ENCODE results near the gene BDKRB2. TPM values are rescaled to one million over a fixed set of nuclear protein-coding genes. Genes with fewer than 3 reads are reported as not detected.
A peak's percentile ranks its signal among the peaks of the same experiment; 100 is the strongest.

BDKRB2 gene
- total and polyA plus RNA-seq, 2 of the 4 experiments (the other 2 are of a cell fraction), result 60.9 to 73.1 TPM

- H2BK120ac ChIP-seq (ENCODE audit: low read depth, low read length), result peak overlapping the region; percentile 99
- peak overlapping the region; percentile 69 for H2AFZ ChIP-seq (replicated peaks; ENCODE audit: low read length, poor library complexity)
- H3K18ac ChIP-seq (ENCODE audit: low read depth, low read length), result peak overlapping the region; percentile 98
- H3K4me1 ChIP-seq (ENCODE audit: control insufficient read depth, insufficient read depth, low read length), result peaks cover 37% of the 10 kb centered on the region
- dilution Hi-C loops (cut with HindIII; ENCODE audit: low sequenced_read_pairs, unreplicated experiment), result no loop called here
- ChIA-PET POLR2A (ENCODE audit: unreplicated experiment) (interaction anchor here (0.6 to 1.4 kb wide), 4 partner anchors 14 to 91 kb away, joined by 3 to 5 read pairs (median 4); partner anchors contain the start of gene BDKRB1), CTCF (interaction anchor here (1.0 to 2.5 kb wide), 4 partner anchors 19 to 109 kb away, joined by 3 to 7 read pairs (median 5); no protein-coding TSS in a partner anchor)
- in situ Hi-C loops (cut with MboI; ENCODE audit: low sequenced_read_pairs), result no loop called here
- H3K23ac ChIP-seq (ENCODE audit: low read depth, low read length), result peak overlapping the region; percentile 95
- peak overlapping the region; percentile 99 for H2BK5ac ChIP-seq (ENCODE audit: low read depth, low read length, poor library complexity, severe bottlenecking)
- DNase-seq (peak; percentile 54), ATAC-seq (ENCODE audit: low read depth) (no peak)
- no peaks in the 10 kb centered on the region; a peak in 1 of 4 replicates for H3K79me1 ChIP-seq (ENCODE audit: low read depth in 1 of 2, low read length in 2 of 2)
- peak overlapping the region; percentile 97 for H2AK5ac ChIP-seq (ENCODE audit: low read depth, low read length)
- BruUV-seq (replicated peaks), result no TSS peak
- peak overlapping the region; percentile 84; the same call in 2 of the 3 replicates for H2BK15ac ChIP-seq (ENCODE audit: low read depth, low read length)
- H3K9ac ChIP-seq (ENCODE audit: low read depth, low read length), result peak overlapping the region; percentile 49; the same call in 1 of the 2 replicates
- no peaks in the 10 kb centered on the region for H4K20me1 ChIP-seq (ENCODE audit: insufficient read depth, low read length)
- H4K8ac ChIP-seq (ENCODE audit: low read depth in 2 of 2, low read length in 2 of 2), result peak overlapping the region; percentile 66 to 92
- no peak for TF ChIP-seq CTCF (conservative IDR thresholded peaks at IDR 0.05; ENCODE audit: low read depth, low read length)
- H3K14ac ChIP-seq (replicated peaks; ENCODE audit: low read depth, low read length), result peak overlapping the region; percentile 96
- no peaks in the 10 kb centered on the region for H3K9me3 ChIP-seq (ENCODE audit: control insufficient read depth, insufficient read depth, low read length)
- no peak overlapping the region for H3K4me3 ChIP-seq (ENCODE audit: insufficient read depth, low read depth, low read length)
- no peaks in the 10 kb centered on the region for H3K27me3 ChIP-seq (ENCODE audit: control insufficient read depth, insufficient read depth, low read length)
- peak overlapping the region; percentile 99 for H3K4ac ChIP-seq (ENCODE audit: low read depth, low read length)
- H3K27ac ChIP-seq (ENCODE audit: insufficient read depth, low read length), result peak overlapping the region; percentile 95
- peak overlapping the region; percentile 98 for H4K5ac ChIP-seq (ENCODE audit: low read depth, low read length)
- 90% methylated on average over 2 of the region's 10 CpGs; no CpG with 5 or more reads in 1 of the 2 experiments for WGBS, 2 experiments (ENCODE audit: extremely low coverage in 2 of 2, insufficient read length in 1 of 2)
- intact Hi-C loops (cut with micrococcal nuclease), result loop anchor here (5.0 kb wide), 1 partner anchor 44 kb away; no protein-coding TSS in a partner anchor
- peak overlapping the region; percentile 59; the same call in 1 of the 2 replicates for H3K56ac ChIP-seq (ENCODE audit: extremely low read depth, insufficient read depth, low read length)
- peak overlapping the region; percentile 99 for H2BK20ac ChIP-seq (ENCODE audit: low read depth, low read length)
- H3K36me3 ChIP-seq (ENCODE audit: control insufficient read depth, insufficient read depth, low read length), result no peaks in the 10 kb centered on the region
- H2AK9ac ChIP-seq (replicated peaks; ENCODE audit: low read depth, low read length, poor library complexity), result peak overlapping the region; percentile 34
- peaks cover 25% of the 10 kb centered on the region for H3K9me1 ChIP-seq (ENCODE audit: insufficient read depth, low read length)
- peak overlapping the region; percentile 48 for H3K4me2 ChIP-seq (ENCODE audit: low read depth, low read length)
- H4K91ac ChIP-seq (ENCODE audit: insufficient read depth, low read depth, low read length), result peak overlapping the region; percentile 99
These were observed 38.0 kb upstream of the BDKRB2 start for GRCh38 chr14:96166461-96167223.

Data from IMR-90 (cell line).